B cell (primary cell): ENCODE results near the gene CACHD1. TPM values are rescaled to one million over a fixed set of nuclear protein-coding genes. Genes with fewer than 3 reads are reported as not detected.
A peak's percentile ranks its signal among the peaks of the same experiment; 100 is the strongest.

Experiments used
- ATAC-seq: fragments of 200-7000 bp; cut with Tn5 transposase; one replicate; pipeline ENCODE4 v1.10.0; 2021; ENCODE audit warnings: low read depth, mild to moderate bottlenecking, moderate number of reproducible peaks, moderate library complexity
- CTCF ChIA-PET: fragments of 350-600 bp; sonication (Branson Sonifier 250); formaldehyde crosslinking; loops from one replicate; lab custom pipeline; 2021; ENCODE audit warnings: antibody characterized with exemption, inconsistent platforms; lab: Charles Lee
- POLR2A ChIA-PET: fragments of 350-600 bp; sonication (Branson Sonifier 250); formaldehyde crosslinking; loops from one replicate; lab custom pipeline; 2021; ENCODE audit warnings: antibody characterized with exemption; lab: Charles Lee
- DNase-seq: peaks from one replicate; pipeline ENCODE4 v3.0.0; 2013
- H2AFZ ChIP-seq: 2 replicates; pipeline ENCODE4 v1.6.1; 2012; ENCODE audit warnings: mild to moderate bottlenecking, low read depth, low read length; ENCODE audit not compliant: insufficient read depth, poor library complexity, severe bottlenecking
- H3K27ac ChIP-seq, 2 donors: 1 replicate in 1 of 2; 2 replicates in 1 of 2; pipeline ENCODE4 v1.5.1; 2012 to 2013; ENCODE audit warnings: low read length in 2 of 2, mild to moderate bottlenecking in 2 of 2, moderate library complexity in 1 of 2
- H3K27me3 ChIP-seq, 4 experiments: fragments of 200-600 bp in 1 of 4; sonication (generic) in 1 of 4; replicated peaks in 1 of 4; 1 replicate in 2 of 4; 2 replicates in 2 of 4; pipeline versions ENCODE4 v1.6.1 to v1.7.0; 2013 to 2016; ENCODE audit warnings: low read length in 3 of 4, mild to moderate bottlenecking in 2 of 4, mixed read lengths in 1 of 4, moderate library complexity in 1 of 4; ENCODE audit not compliant: insufficient read depth in 4 of 4, control insufficient read depth in 3 of 4; ENCODE audit errors: control extremely low read depth in 1 of 4
- H3K36me3 ChIP-seq, 2 experiments: replicated peaks in 1 of 2; 1 replicate in 1 of 2; 2 replicates in 1 of 2; pipeline versions ENCODE4 v1.6.1 to v1.7.1; 2013; ENCODE audit warnings: low read length in 1 of 2; ENCODE audit not compliant: insufficient read depth in 2 of 2, control insufficient read depth in 1 of 2; ENCODE audit errors: control extremely low read depth in 1 of 2, extremely low read depth in 1 of 2
- H3K4me1 ChIP-seq, 2 donors: fragments of 200-600 bp in 1 of 2; sonication (generic) in 1 of 2; 1 replicate in 1 of 2; 2 replicates in 1 of 2; pipeline versions ENCODE4 v1.5.1 to v1.6.1; 2013 to 2017; ENCODE audit warnings: low read length in 2 of 2; ENCODE audit not compliant: control insufficient read depth in 2 of 2, insufficient read depth in 2 of 2
- H3K4me2 ChIP-seq: replicated peaks from 2 replicates; pipeline ENCODE3; 2012; ENCODE audit warnings: mild to moderate bottlenecking, low read depth, low read length; ENCODE audit not compliant: poor library complexity, severe bottlenecking
- H3K4me3 ChIP-seq, 5 experiments: fragments of 200-600 bp in 1 of 5; sonication (generic) in 1 of 5; 1 replicate in 3 of 5; 2 replicates in 2 of 5; pipeline versions ENCODE4 v1.5.1 to v1.7.0; 2011 to 2016; ENCODE audit warnings: low read length in 4 of 5, mild to moderate bottlenecking in 4 of 5, low read depth in 2 of 5, control low read depth in 1 of 5, moderate library complexity in 1 of 5; ENCODE audit not compliant: insufficient read depth in 1 of 5; ENCODE audit errors: control extremely low read depth in 1 of 5, extremely low read depth in 1 of 5
- H3K79me2 ChIP-seq: fragments of 200-600 bp; sonication (generic); one replicate; pipeline ENCODE4 v1.6.0; 2016; ENCODE audit warnings: low read length; ENCODE audit not compliant: control insufficient read depth, insufficient read depth
- H3K9ac ChIP-seq: fragments of 200-600 bp; sonication (generic); 2 replicates; pipeline ENCODE4 v1.6.1; 2017; ENCODE audit warnings: mild to moderate bottlenecking, low read length, moderate library complexity
- H3K9me3 ChIP-seq, 3 donors: one replicate each; pipeline versions ENCODE4 v1.6.1 to v1.7.1; 2013; ENCODE audit warnings: low read length in 2 of 3; ENCODE audit not compliant: control insufficient read depth in 2 of 3, insufficient read depth in 1 of 3; ENCODE audit errors: control extremely low read depth in 1 of 3
- H4K20me1 ChIP-seq: 2 replicates; pipeline ENCODE4 v1.6.0; 2012; ENCODE audit warnings: mild to moderate bottlenecking, low read length; ENCODE audit not compliant: insufficient read depth, control insufficient read depth, poor library complexity, severe bottlenecking
- H3K27ac Mint-ChIP-seq: one replicate; pipeline ENCODE4 v1.8.0; 2021; ENCODE audit warnings: mixed read lengths
- H3K27me3 Mint-ChIP-seq: one replicate; pipeline ENCODE4 v1.8.0; 2021; ENCODE audit warnings: mixed read lengths
- H3K4me1 Mint-ChIP-seq: one replicate; pipeline ENCODE4 v1.8.0; 2021; ENCODE audit warnings: mixed read lengths
- H3K4me3 Mint-ChIP-seq: one replicate; pipeline ENCODE4 v1.8.0; 2021; ENCODE audit warnings: mixed read lengths
- H3K9me3 Mint-ChIP-seq: one replicate; pipeline ENCODE4 v1.8.0; 2022; ENCODE audit warnings: mixed read lengths; ENCODE audit not compliant: insufficient read depth
- EZH2 ChIP-seq: IDR thresholded peaks from 2 replicates; pipeline ENCODE4 v1.6.1; 2012; ENCODE audit warnings: borderline replicate concordance, low read depth, mild to moderate bottlenecking, moderate library complexity, low read length; ENCODE audit not compliant: insufficient read depth, poor library complexity, severe bottlenecking
- WGBS: methylation state at CpG from one replicate; pipeline ENCODE4 v1.1.5; 2013; ENCODE audit warnings: missing lambda C conversion rate; ENCODE audit not compliant: insufficient coverage; 5-methylcytosine and 5-hydroxymethylcytosine counted together
- intact Hi-C: fragments of 100-400 bp; cut with micrococcal nuclease; formaldehyde crosslinking; loops from one replicate; pipeline ENCODE4 v1.10.0; 2022
- polyA plus RNA-seq: library from polyadenylated mRNA; depleted of rRNA; stranded (reverse); fragments of >200 nt; gene quantifications from 2 replicates; pipeline ENCODE4 v1.2.3, GENCODE V29; 2012
- total RNA-seq, 2 donors: library from RNA; stranded (reverse); fragments of 120-200 nt in 1 of 2; gene quantifications; 1 replicate in 1 of 2; 2 replicates in 1 of 2; pipeline versions ENCODE4 v1.2.3 to v1.2.4, GENCODE V29; 2013 to 2022
- TF ChIP-seq, protein P1 (sequence below): fragments of 200-600 bp; IDR thresholded peaks from one replicate; pipeline ENCODE4 v1.8.0; 2022; ENCODE audit warnings: antibody characterized with exemption, mild to moderate bottlenecking

Gene CACHD1
- total and polyA plus RNA-seq, 2 donors (not counting 1 experiment from before 2014, with no cell fraction given), result not detected

DNA sequence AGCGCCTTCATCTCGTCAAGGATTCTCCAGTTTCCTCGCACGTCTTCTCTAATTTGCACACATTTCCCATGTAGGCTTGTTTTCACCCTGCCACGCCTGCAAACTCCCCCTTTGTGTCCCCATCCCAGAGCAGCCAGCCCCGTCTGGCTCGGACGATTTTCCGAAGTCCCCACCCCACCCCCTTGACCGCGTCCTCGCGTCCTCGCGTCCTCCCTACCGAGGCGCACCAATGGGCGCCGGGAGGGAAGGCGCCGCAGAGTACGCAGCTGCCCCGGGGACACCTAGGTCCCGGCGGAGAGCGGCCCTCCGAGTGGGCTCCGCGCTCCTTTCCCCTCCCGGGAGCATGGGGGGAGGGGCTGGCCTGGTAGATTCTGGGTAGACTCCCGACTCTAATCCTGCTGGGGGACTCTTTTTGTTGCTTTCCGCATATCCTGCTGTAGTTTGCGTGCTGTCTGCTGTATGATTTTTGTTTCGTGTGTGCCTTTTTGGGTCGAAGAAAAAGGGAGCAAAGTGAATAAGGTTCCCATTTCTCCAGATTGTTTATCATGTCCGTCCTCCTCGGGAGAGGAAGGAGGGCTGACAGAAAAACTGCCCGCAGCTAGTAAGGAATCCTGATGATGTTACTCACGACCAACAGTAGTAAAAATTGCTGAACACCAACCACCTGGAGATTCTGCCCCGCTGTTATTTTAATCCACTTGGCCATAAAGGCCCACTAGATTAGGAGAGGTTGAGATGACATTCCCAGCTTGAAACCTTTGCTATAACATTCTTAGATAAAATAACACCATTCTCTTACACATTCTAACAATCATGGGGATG lies 1.5 kb downstream of the CACHD1 start:
- DNase-seq (no peak), ATAC-seq (no peak)
- CTCF ChIA-PET, result no interaction called here
- H3K36me3 ChIP-seq, result no peaks in the 10 kb centered on the region
- H3K9ac ChIP-seq, result peak overlapping the region; percentile 53
- intact Hi-C loops, result no loop called here
- H3K4me3 Mint-ChIP-seq, result peak overlapping the region; percentile 82
- H3K4me2 ChIP-seq, result peak overlapping the region; percentile 80
- no peaks in the 10 kb centered on the region for H4K20me1 ChIP-seq
- TF ChIP-seq EZH2, result no peak
- TF ChIP-seq, protein P1, sequence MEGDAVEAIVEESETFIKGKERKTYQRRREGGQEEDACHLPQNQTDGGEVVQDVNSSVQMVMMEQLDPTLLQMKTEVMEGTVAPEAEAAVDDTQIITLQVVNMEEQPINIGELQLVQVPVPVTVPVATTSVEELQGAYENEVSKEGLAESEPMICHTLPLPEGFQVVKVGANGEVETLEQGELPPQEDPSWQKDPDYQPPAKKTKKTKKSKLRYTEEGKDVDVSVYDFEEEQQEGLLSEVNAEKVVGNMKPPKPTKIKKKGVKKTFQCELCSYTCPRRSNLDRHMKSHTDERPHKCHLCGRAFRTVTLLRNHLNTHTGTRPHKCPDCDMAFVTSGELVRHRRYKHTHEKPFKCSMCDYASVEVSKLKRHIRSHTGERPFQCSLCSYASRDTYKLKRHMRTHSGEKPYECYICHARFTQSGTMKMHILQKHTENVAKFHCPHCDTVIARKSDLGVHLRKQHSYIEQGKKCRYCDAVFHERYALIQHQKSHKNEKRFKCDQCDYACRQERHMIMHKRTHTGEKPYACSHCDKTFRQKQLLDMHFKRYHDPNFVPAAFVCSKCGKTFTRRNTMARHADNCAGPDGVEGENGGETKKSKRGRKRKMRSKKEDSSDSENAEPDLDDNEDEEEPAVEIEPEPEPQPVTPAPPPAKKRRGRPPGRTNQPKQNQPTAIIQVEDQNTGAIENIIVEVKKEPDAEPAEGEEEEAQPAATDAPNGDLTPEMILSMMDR, result no peak
- H3K27me3 Mint-ChIP-seq, result peaks cover 57% of the 10 kb centered on the region
- no peak overlapping the region for H3K27ac Mint-ChIP-seq
- peak overlapping the region; percentile 63 for H2AFZ ChIP-seq
- POLR2A ChIA-PET, result no interaction called here
- H3K9me3 ChIP-seq, result peaks cover 0 to 9% (median 0%) of the 10 kb centered on the region in 3 donors
- H3K27ac ChIP-seq, result no peak overlapping the region
- peaks cover 18% of the 10 kb centered on the region in 2 donors for H3K4me1 ChIP-seq
- H3K4me1 Mint-ChIP-seq, result peaks cover 18% of the 10 kb centered on the region
- no peaks in the 10 kb centered on the region for H3K9me3 Mint-ChIP-seq
- H3K79me2 ChIP-seq, result no peaks in the 10 kb centered on the region
- peaks cover 0 to 40% (median 20%) of the 10 kb centered on the region in 4 experiments for H3K27me3 ChIP-seq
- H3K4me3 ChIP-seq, result peak overlapping the region in 1 of 5 experiments; percentile 40
- WGBS, result 3% methylated on average over 32 of the region's 40 CpGs

DNA sequence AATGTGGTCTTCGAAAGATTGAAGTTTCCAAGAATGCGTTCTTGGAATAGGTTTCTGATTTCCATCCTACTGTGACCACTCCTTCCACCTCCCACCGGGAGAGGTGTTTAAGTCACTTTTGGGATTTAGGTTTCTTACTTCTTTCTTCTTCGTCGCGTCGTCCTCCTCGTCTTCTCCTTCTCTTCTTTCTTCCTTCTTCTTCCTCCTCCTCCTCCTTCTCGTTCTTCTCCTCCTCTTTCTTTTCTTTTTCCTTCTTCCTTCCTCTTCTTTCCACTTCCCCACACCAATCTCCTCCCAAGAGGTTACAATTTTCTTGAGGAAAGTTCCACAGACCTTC lies 2.1 kb downstream of the CACHD1 start:
- intact Hi-C loops, result no loop called here
- no peak overlapping the region for H3K4me3 ChIP-seq
- peaks cover 0 to 9% (median 0%) of the 10 kb centered on the region in 3 donors for H3K9me3 ChIP-seq
- H3K9me3 Mint-ChIP-seq, result no peaks in the 10 kb centered on the region
- no peak overlapping the region for H3K4me2 ChIP-seq
- H2AFZ ChIP-seq, result no peak overlapping the region
- peaks cover 18% of the 10 kb centered on the region in 2 donors for H3K4me1 ChIP-seq
- TF ChIP-seq, protein P1, result no peak
- TF ChIP-seq EZH2, result no peak
- H4K20me1 ChIP-seq, result no peaks in the 10 kb centered on the region
- no peak overlapping the region for H3K27ac ChIP-seq
- no peak for ATAC-seq
- peaks cover 0 to 40% (median 20%) of the 10 kb centered on the region in 4 experiments for H3K27me3 ChIP-seq
- H3K36me3 ChIP-seq, result no peaks in the 10 kb centered on the region
- CTCF ChIA-PET, result no interaction called here
- H3K4me1 Mint-ChIP-seq, result peaks cover 18% of the 10 kb centered on the region
- H3K27ac Mint-ChIP-seq, result no peak overlapping the region
- peaks cover 63% of the 10 kb centered on the region for H3K27me3 Mint-ChIP-seq
- WGBS, result 90% methylated on average over 7 of the region's 9 CpGs
- no peak for DNase-seq
- POLR2A ChIA-PET, result no interaction called here
- no peak overlapping the region for H3K9ac ChIP-seq
- no peaks in the 10 kb centered on the region for H3K79me2 ChIP-seq
- H3K4me3 Mint-ChIP-seq, result peak overlapping the region; percentile 73
